ENCODE data around the gene MCF2L2.

The MCF2L2 gene

DNA sequence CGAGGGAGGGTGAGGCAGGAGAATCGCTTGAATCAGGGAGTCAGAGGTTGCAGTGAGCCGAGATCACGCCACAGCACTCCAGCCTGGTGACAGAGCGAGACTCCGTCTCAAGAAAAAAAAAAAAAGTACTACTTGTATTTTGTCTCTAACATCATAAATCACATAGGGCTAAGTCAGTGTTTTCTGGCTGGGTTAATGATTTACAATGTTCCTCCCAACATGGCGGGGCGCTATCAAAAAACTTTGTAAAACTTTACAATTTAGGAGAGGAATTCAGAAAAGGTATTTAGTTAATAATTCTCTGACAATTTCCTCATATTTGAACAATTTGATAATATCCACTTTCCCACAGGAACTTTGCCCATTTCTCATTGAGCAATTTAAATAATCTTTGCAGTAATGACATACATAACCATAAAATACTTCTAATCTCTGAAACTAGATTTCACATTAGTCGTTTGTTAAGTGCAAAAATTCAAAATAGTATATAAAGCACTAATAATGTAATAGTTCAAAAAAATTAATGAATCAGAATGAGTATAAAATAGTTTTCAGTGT is 202.0 kb downstream of the MCF2L2 start:
- no peaks in the 10 kb centered on the region for H3K9me3 ChIP-seq (ENCODE audit: control insufficient read depth, insufficient read depth, low read length)
- H3K4me1 ChIP-seq (ENCODE audit: insufficient read depth, low read length), result no peaks in the 10 kb centered on the region
- H3K36me3 ChIP-seq (ENCODE audit: insufficient read depth, low read length), result no peaks in the 10 kb centered on the region
- no peak overlapping the region for H3K9ac ChIP-seq (ENCODE audit: low read depth, low read length)

DNA sequence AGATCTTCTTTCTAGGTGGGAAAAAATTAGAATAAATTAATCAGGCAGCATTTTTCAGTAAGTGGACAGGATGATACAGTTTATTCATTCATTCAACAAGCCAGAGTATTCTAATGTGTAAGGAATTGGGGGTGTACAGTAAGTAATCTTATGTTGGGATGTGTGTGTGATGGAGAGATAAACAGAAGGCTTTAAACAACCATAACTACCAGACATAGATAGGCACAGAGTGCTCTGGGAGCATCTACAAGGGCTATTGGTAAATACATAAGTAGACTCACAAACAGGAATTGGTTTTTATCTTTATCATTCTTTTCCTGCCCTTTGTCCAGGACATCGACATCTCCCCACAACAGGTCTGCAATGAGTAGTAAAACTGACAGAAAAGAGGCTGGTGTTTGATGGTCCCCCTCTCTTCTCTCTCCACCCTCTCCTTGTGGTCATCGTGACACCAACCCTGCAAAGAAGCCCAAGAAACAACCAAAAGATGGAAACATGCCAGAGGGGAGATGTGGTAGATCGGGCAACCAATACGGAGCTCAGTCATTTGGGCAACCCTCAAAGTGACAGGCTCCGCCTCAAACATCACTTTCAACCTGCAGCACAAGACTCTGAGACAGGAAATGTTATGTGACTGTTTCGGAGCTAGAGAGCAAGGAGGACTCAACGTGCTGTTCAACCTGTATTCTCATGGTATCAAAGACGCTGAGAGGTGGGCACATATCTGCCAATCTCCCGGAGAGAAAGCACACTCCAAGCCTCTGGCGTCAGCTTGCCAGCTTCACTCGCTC is 204.0 kb downstream of the MCF2L2 start:
- H3K9me3 ChIP-seq (ENCODE audit: control insufficient read depth, insufficient read depth, low read length), result no peaks in the 10 kb centered on the region
- H3K4me1 ChIP-seq (ENCODE audit: insufficient read depth, low read length), result no peaks in the 10 kb centered on the region
- no peaks in the 10 kb centered on the region for H3K36me3 ChIP-seq (ENCODE audit: insufficient read depth, low read length)
- no peak overlapping the region for H3K9ac ChIP-seq (ENCODE audit: low read depth, low read length)

DNA sequence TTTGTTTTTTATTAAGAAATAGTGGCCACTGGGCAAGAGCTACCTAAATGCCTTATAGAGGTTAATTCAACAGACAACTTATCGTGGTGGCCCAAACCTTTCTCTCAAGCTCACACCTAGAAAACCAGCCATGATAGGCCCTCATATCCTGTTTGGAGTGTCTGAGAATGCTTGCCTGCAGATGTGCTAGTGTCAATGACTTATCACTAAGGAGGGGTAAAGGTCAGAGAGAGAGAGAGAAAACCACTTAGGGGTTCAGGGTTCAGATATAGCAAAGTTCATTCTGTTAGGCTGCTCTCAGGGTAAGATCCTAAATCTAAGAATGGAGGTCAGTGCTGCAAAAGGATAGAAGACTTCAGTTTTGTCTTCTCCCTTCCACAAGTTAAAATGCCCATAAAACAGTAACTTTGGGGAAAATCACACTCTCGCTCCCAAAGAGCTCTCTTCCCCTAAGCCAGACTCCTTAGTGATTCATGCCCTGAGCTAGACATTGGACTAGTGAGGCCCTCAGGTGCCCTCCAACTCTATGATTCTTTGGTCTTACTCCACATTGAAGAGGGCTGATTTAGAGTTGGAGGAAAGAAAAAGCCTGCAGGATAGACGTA is 205.7 kb downstream of the MCF2L2 start:
- Histone ChIP-seq H3K9ac (ENCODE audit: low read depth, low read length) (no peak overlapping the region), H3K4me1 (ENCODE audit: insufficient read depth, low read length) (no peaks in the 10 kb centered on the region), H3K36me3 (ENCODE audit: insufficient read depth, low read length) (no peaks in the 10 kb centered on the region), H3K9me3 (ENCODE audit: control insufficient read depth, insufficient read depth, low read length) (no peaks in the 10 kb centered on the region)

DNA sequence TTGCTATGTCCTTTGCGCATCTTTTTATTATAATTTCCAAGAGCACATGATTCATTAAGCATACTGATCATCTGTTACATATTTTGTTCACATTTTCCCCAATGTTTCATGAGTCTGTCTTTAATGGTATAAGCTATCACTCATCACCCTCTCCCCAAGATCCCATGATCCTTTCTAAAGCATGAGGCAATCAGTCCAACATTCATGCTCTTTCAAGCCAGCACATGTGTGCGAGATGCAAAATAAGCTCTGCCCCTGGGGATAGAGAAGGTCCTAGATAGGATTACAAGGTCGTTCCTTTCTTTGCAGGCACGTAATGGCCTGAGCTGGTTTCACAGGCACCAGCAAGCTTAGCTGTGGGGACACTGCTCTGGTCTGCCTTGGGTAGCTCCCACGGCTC is 207.6 kb downstream of the MCF2L2 start:
- Histone ChIP-seq H3K36me3 (ENCODE audit: insufficient read depth, low read length) (no peaks in the 10 kb centered on the region), H3K9me3 (ENCODE audit: control insufficient read depth, insufficient read depth, low read length) (no peaks in the 10 kb centered on the region), H3K4me1 (ENCODE audit: insufficient read depth, low read length) (no peaks in the 10 kb centered on the region), H3K9ac (ENCODE audit: low read depth, low read length) (no peak overlapping the region)

DNA sequence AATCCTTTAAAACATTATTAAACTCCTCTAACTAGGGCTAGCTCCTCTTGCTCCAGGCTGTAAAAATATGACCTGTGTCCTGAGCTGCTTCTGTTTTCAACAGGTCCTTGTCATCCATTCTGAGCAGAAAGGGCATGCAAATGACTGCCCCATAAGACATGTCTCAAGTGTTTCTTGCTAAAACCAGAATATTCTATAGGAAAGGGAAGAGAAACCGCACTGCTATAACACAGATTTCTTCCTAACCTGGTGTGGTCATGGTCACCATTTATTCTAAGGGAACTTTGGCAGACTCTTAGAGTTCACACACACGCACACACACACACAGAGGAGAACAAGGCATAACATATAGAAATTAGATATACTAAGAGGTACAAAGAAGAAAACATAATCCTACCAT is 209.6 kb downstream of the MCF2L2 start:
- no peaks in the 10 kb centered on the region for H3K9me3 ChIP-seq (ENCODE audit: control insufficient read depth, insufficient read depth, low read length)
- H3K9ac ChIP-seq (ENCODE audit: low read depth, low read length), result no peak overlapping the region
- H3K36me3 ChIP-seq (ENCODE audit: insufficient read depth, low read length), result no peaks in the 10 kb centered on the region
- no peaks in the 10 kb centered on the region for H3K4me1 ChIP-seq (ENCODE audit: insufficient read depth, low read length)

DNA sequence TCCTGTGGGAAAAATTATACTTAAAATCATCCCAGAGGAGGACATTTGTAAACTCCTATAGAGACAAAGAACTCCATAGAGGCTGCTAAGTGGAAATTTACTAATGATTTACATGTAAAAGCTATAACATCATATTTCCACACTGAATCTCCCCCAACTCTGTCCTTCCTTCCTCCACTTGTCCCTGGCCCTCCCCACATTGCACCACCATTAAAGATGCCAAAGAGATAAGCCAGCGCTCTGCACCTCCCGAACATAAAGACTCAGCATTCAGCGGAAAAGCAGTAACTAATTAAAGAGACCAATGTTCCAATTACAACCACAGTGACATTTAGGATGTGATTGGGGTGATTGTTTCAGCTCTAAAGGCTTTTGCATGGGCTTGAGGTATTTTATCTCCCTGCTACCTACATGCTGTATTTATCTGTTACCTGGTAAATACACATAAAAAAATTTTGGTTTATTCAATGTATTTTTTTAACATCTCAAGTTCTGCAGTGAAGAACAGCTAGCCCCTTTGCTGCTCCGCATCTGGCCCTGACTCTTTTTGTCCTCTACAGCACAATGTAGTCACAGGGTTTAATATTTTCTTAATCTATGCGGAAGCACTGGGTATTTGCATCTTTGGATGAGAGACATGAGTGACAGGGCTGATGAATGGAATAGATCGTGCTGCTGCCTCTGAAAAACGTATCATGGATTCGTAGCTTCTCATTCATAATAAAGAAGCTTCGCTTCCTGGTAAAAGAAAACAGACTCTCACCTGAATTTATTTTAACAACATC is 210.7 kb downstream of the MCF2L2 start:
- Histone ChIP-seq H3K36me3 (ENCODE audit: insufficient read depth, low read length) (no peaks in the 10 kb centered on the region), H3K9me3 (ENCODE audit: control insufficient read depth, insufficient read depth, low read length) (no peaks in the 10 kb centered on the region), H3K9ac (ENCODE audit: low read depth, low read length) (no peak overlapping the region), H3K4me1 (ENCODE audit: insufficient read depth, low read length) (no peaks in the 10 kb centered on the region)

DNA sequence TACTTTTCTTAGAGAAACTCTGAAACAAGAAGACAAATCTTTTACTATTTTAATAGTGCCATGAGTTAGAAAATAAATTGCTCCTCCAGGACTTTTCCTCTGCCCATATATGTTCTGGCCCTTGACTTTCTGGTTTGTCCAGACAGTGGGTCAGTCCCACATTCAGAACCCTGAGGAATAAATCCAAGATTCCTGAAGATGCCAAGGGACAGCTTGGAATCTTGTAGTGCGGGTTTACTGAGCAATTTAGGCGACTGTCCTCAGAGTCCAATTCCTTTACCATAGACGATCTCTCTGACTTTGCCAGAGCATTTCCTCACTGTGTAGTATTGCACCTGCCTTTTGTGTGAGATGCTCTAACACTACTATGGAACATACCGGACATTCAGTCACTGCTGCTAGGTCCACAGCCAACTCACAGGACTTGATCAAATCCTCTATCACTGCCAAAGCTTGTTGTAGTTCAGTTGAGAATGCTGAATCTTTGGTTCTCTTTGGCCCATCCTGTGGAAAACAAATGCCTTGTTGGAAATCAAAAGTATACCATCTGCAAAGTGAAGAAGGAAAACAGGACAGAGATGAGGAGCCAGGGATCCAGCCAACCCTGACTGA is 212.7 kb downstream of the MCF2L2 start:
- no peaks in the 10 kb centered on the region for H3K9me3 ChIP-seq (ENCODE audit: control insufficient read depth, insufficient read depth, low read length)

DNA sequence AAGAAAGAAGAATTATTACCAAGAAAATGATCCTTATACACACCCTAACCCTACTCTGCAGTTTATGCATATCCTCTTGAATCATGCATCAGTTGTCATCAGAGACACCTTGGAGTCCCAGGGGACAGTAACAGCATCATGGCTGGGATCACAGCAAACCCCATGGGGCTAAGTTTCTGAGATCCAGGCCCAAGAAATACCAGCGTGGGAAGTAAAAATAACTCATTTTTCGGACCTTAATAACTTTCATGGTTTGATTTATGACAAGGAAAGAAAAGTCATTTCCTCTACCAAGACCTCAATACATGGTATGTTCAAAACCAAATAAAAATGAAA is 214.2 kb downstream of the MCF2L2 start:
- H3K36me3 ChIP-seq (ENCODE audit: insufficient read depth, low read length), result no peaks in the 10 kb centered on the region
- H3K4me1 ChIP-seq (ENCODE audit: insufficient read depth, low read length), result no peaks in the 10 kb centered on the region
- no peak overlapping the region for H3K9ac ChIP-seq (ENCODE audit: low read depth, low read length)
- H3K9me3 ChIP-seq (ENCODE audit: control insufficient read depth, insufficient read depth, low read length), result no peaks in the 10 kb centered on the region; the same call in 1 of the 2 replicates

More for the DNA sequence above, 212.7 kb downstream of the MCF2L2 start:
- no peaks in the 10 kb centered on the region for H3K36me3 ChIP-seq (ENCODE audit: insufficient read depth, low read length)
- no peaks in the 10 kb centered on the region for H3K4me1 ChIP-seq (ENCODE audit: insufficient read depth, low read length)
- no peak overlapping the region for H3K9ac ChIP-seq (ENCODE audit: low read depth, low read length)

DNA sequence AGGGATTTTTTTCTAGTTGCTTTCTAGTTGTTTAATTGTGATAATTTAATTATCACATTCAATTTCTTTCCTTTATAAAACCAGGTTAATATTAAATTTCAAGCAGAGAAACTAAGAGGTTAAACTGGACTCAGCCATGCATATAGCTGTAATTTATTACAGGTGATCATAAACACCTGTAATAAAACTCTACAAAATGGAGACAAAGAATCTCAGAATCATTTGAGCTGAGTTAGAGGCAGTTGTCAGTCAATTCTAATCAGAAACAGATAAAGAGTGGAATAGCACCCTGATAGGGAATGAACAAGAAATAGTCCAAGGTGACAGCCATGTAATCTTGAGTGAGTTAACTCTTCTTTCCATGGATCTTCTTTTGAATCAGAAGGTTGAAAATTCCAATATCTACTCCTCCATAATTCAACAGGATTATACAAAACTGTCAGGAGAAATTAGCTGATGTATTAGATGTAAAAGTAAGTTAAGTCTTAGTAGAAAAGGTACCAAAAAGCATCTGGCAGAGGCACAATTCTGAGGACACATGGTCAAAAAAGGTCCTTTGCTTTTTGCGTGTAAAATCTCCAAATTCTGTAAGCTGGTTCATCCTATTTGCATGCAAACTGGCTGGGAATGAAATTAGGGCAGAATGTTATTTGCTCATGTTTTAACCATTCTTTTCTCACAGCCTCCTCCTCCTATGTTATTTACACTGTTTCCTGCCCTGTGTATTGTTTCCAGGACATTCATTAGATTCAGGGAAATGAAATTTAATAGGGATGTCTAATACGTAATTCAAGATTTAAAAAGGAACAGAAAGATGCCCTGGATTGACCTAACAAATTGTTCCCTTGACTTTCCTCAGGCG is 214.8 kb downstream of the MCF2L2 start:
- Histone ChIP-seq H3K4me1 (ENCODE audit: insufficient read depth, low read length) (no peaks in the 10 kb centered on the region), H3K9ac (ENCODE audit: low read depth, low read length) (no peak overlapping the region), H3K9me3 (ENCODE audit: control insufficient read depth, insufficient read depth, low read length) (no peaks in the 10 kb centered on the region; the same call in 1 of the 2 replicates), H3K36me3 (ENCODE audit: insufficient read depth, low read length) (no peaks in the 10 kb centered on the region)

DNA sequence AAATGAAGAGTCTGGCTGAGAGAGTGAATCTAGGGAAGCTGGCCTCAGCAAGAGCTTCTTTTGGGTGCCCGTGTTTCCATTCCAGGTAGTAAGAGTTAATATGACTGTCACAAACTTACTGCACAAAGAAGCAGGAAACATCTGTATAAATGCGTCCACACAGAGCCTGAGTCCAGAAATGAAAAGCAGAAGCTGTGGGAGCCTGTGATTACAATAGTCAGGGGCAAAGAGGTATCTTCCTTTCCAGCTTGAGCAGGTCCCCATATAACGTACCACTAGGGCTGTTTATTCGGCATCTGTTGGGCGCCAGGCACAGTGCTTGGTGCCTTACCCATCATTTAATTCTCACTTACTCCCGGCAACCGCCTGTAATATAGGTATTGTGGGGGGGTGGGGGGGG is 215.9 kb downstream of the MCF2L2 start:
- Histone ChIP-seq H3K9ac (ENCODE audit: low read depth, low read length) (no peak overlapping the region), H3K9me3 (ENCODE audit: control insufficient read depth, insufficient read depth, low read length) (peaks cover 4% of the 10 kb centered on the region; the same call in 1 of the 2 replicates), H3K4me1 (ENCODE audit: insufficient read depth, low read length) (no peaks in the 10 kb centered on the region), H3K36me3 (ENCODE audit: insufficient read depth, low read length) (no peaks in the 10 kb centered on the region)

DNA sequence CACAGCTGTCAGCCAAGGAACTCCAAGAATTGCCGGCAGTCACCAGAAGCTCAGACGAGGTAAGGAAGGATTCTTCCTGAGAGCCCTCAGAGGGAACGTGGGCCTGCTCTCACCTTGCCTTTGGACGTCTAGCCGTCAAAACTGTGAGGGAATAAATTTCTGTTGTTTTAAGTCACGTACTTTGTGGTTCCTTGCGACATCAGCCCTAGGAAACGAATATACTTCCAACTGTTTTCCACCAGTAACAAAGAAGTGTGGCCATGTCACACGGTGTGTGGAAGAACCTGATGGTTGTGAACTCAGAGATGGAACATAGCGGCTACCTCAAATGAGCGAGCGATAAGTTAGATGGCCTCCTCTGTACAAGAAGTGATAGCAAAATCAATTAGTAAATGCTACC is 216.3 kb downstream of the MCF2L2 start:
- H3K9ac ChIP-seq (ENCODE audit: low read depth, low read length), result no peak overlapping the region
- no peaks in the 10 kb centered on the region for H3K4me1 ChIP-seq (ENCODE audit: insufficient read depth, low read length)
- no peaks in the 10 kb centered on the region for H3K36me3 ChIP-seq (ENCODE audit: insufficient read depth, low read length)

DNA sequence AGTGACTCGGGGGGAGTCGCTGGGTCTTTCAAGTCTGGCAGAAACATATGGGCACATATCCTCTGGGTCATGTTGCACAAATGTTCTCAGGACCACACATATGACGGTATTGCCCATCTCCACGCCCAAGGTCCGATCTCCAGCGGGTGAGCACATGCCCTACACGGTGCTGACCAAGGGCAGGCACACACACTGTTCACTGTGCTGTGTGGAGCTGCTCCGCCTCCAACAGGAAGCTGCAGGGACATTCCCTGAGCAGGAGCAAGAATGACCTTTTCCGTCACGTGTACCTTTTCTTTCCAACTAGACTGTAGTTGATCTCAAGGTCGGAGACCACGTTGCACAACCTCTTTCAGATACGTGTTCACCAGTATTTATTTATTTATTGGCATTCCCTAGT is 217.1 kb downstream of the MCF2L2 start:
- H3K9ac ChIP-seq (ENCODE audit: low read depth, low read length), result no peak overlapping the region
- H3K9me3 ChIP-seq (ENCODE audit: control insufficient read depth, insufficient read depth, low read length), result peaks cover 4% of the 10 kb centered on the region; the same call in 1 of the 2 replicates
- no peaks in the 10 kb centered on the region for H3K36me3 ChIP-seq (ENCODE audit: insufficient read depth, low read length)
- H3K4me1 ChIP-seq (ENCODE audit: insufficient read depth, low read length), result no peaks in the 10 kb centered on the region

More for the DNA sequence above, 216.3 kb downstream of the MCF2L2 start:
- peaks cover 4% of the 10 kb centered on the region; the same call in 1 of the 2 replicates for H3K9me3 ChIP-seq (ENCODE audit: control insufficient read depth, insufficient read depth, low read length)

DNA sequence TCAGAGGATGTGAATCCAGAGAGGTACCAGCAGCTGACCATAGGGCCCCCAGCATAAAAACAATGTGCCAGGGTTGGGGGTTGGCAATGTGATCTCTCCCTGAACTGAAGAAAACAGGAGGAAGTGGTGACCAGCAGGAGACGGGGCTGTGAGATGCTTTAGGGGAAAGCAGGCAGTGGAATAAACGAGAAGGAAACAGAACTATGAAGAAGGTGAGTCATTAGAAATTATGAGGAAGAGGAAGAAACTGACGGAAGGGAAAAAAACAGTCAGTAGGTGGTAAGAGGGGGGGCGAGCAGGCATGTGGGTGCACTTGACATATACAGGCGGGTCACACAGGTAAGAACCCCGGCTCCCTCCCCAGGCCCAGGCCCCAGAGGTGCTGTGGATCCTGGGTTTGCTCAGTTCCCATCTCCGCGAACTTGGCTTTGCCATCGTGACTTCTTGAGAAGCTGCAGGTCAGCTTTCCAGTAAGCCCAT is 217.5 kb downstream of the MCF2L2 start:
- no peaks in the 10 kb centered on the region for H3K4me1 ChIP-seq (ENCODE audit: insufficient read depth, low read length)
- no peak overlapping the region for H3K9ac ChIP-seq (ENCODE audit: low read depth, low read length)
- H3K36me3 ChIP-seq (ENCODE audit: insufficient read depth, low read length), result no peaks in the 10 kb centered on the region
- peaks cover 4% of the 10 kb centered on the region; the same call in 1 of the 2 replicates for H3K9me3 ChIP-seq (ENCODE audit: control insufficient read depth, insufficient read depth, low read length)

Measured in ES-I3 (cell line).